IPS-18a (cell line): ENCODE measurements around the gene TRRAP.

Experiments used
- H3K27ac ChIP-seq: one replicate; pipeline ENCODE4 v1.5.1; 2013; ENCODE audit warnings: low read length
- H3K27me3 ChIP-seq: one replicate; pipeline ENCODE4 v1.6.1; 2013; ENCODE audit warnings: mild to moderate bottlenecking, low read length; ENCODE audit not compliant: control insufficient read depth, insufficient read depth
- H3K36me3 ChIP-seq: one replicate; pipeline ENCODE4 v1.6.1; 2013; ENCODE audit warnings: low read depth, low read length; ENCODE audit not compliant: control insufficient read depth
- H3K4me1 ChIP-seq: one replicate; pipeline ENCODE4 v1.6.1; 2013; ENCODE audit warnings: low read depth, low read length; ENCODE audit not compliant: control insufficient read depth
- H3K4me3 ChIP-seq: one replicate; pipeline ENCODE4 v1.5.1; 2013; ENCODE audit warnings: low read length
- H3K9ac ChIP-seq: one replicate; pipeline ENCODE4 v1.6.1; 2013; ENCODE audit warnings: mild to moderate bottlenecking, low read length, moderate library complexity
- H3K9me3 ChIP-seq: one replicate; pipeline ENCODE4 v1.6.1; 2013; ENCODE audit warnings: low read depth, low read length; ENCODE audit not compliant: control insufficient read depth

TRRAP gene

DNA sequence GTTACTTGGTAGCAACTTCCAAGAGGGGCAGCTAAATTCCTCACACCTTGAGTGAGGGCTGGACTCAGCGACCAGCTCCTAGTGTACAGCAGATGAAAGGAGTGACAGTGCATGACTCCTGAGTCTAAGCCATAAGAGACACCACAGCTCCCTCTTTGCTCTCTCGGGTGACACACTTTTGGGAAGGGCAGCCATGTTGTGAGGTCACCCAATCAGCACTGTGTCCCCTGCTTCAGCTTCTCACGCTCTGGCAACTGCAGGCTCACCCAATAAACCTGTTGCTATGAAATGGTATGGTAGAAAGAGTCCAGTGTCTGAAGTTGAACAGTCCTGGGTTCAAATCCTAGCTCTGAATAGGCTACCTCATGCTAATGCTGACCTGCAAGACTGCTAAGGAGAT is 29.4 kb upstream of the TRRAP start:
- Histone ChIP-seq H3K4me3 (no peak overlapping the region), H3K27ac (no peak overlapping the region), H3K9me3 (no peaks in the 10 kb centered on the region), H3K4me1 (no peaks in the 10 kb centered on the region), H3K9ac (no peak overlapping the region), H3K36me3 (no peaks in the 10 kb centered on the region), H3K27me3 (no peaks in the 10 kb centered on the region)

DNA sequence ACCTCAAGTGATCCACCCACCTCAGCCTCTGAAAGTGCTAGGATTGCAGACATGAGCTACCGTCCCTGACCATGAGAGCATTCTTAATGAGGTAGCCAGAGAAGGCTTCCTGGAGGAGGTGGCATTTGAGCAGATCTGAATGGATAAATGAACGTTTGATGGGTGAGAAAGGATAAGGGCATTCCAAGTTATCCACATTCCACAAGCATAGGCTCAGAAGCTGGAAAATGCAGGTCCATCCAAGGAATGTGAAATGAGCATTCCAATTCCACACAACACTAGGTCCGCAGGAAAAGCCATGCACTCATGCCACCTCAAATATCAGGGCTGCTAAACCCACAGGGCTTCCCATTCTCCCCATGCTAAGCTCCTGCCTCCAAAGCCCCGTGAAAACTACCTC is 25.5 kb upstream of the TRRAP start:
- Histone ChIP-seq H3K27me3 (no peaks in the 10 kb centered on the region), H3K4me3 (no peak overlapping the region), H3K4me1 (no peaks in the 10 kb centered on the region), H3K36me3 (no peaks in the 10 kb centered on the region), H3K9ac (no peak overlapping the region), H3K27ac (no peak overlapping the region), H3K9me3 (no peaks in the 10 kb centered on the region)

DNA sequence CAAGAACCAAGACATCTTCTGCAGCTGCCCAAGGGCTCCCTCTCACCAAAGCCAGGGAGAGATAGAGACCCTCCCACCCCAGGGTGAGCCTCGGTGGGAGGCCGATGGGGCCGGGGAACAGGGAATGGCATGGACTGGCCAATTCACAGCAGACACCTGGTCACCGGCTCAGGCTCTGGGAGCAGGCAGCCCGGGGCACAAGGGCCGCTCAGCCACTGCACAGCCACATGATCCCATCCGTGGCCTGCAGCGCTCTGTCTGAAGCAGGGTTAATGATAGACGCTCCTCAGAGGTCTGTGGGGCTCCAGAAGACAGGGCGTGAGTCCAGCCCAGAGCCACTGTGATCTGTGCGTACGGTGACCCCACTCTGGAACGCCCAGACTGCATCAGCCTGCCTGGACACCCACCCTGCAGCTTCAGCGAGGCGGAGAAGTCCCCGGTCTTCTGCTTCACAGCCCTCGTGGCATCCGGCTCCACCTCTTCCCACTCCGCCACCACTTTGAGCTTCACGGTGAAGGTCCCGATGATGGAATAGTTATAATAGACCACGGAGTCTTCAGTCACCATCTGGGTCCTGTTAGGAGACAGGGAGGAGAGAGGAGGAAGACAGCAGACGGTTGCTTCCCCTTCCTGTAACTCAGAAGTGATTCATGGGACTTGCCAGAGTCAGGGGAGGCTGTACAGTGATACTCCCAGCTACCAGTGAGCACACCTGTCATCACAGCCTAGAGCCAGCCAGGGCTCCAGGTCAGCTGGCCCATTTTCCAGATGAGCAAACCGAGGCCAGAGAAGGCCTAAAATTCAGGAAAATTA is 22.5 kb upstream of the TRRAP start:
- H3K9me3 ChIP-seq, result no peaks in the 10 kb centered on the region

DNA sequence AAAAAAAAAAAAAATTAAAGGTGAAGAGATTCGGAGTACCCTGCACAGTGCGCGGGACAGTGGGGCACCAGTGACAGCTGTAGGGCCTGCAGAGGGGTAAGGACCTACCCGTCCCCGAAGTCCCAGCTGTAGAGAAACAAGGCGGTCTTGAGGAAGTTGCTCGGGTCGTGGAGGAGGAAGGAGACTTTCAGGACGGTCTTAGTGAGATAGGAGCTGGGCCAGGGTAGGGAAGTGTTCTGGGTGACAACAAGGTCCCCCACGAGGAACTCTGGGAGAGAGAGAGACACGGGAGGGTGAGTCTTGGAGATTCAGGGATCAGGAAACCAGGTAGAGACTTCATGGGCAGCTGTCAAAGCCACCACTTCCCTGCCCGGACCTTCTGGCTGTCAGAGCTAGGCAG is 18.3 kb upstream of the TRRAP start:
- no peaks in the 10 kb centered on the region for H3K9me3 ChIP-seq
- H3K4me3 ChIP-seq, result no peak overlapping the region
- no peaks in the 10 kb centered on the region for H3K27me3 ChIP-seq
- no peaks in the 10 kb centered on the region for H3K4me1 ChIP-seq
- H3K9ac ChIP-seq, result no peak overlapping the region
- H3K36me3 ChIP-seq, result no peaks in the 10 kb centered on the region
- no peak overlapping the region for H3K27ac ChIP-seq

More for the DNA sequence above, 22.5 kb upstream of the TRRAP start:
- Histone ChIP-seq H3K4me1 (no peaks in the 10 kb centered on the region), H3K27ac (no peak overlapping the region), H3K27me3 (no peaks in the 10 kb centered on the region), H3K4me3 (no peak overlapping the region), H3K9ac (no peak overlapping the region), H3K36me3 (no peaks in the 10 kb centered on the region)

DNA sequence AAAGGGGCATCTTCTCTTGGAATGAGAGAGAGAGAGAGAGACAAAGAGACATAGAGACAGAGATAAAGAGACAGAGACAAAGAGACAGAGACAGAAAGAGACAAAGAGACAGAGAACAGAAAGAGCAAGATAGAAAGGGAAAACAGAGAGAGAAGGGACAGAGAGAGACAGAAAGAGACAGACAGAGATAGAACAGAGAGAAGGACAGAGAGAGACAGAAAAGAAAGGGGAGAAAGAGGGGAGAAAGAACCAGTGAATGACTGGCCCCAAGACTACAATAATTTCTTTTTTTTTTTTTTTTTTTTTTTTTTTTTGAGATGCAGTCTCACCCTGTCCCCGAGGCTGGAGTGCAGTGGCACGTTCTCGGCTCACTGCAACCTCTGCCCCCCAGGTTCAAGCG is 16.1 kb upstream of the TRRAP start:
- no peaks in the 10 kb centered on the region for H3K36me3 ChIP-seq
- H3K27me3 ChIP-seq, result no peaks in the 10 kb centered on the region
- H3K9me3 ChIP-seq, result no peaks in the 10 kb centered on the region
- H3K4me3 ChIP-seq, result no peak overlapping the region
- peaks cover 3% of the 10 kb centered on the region for H3K4me1 ChIP-seq
- no peak overlapping the region for H3K27ac ChIP-seq
- no peak overlapping the region for H3K9ac ChIP-seq

DNA sequence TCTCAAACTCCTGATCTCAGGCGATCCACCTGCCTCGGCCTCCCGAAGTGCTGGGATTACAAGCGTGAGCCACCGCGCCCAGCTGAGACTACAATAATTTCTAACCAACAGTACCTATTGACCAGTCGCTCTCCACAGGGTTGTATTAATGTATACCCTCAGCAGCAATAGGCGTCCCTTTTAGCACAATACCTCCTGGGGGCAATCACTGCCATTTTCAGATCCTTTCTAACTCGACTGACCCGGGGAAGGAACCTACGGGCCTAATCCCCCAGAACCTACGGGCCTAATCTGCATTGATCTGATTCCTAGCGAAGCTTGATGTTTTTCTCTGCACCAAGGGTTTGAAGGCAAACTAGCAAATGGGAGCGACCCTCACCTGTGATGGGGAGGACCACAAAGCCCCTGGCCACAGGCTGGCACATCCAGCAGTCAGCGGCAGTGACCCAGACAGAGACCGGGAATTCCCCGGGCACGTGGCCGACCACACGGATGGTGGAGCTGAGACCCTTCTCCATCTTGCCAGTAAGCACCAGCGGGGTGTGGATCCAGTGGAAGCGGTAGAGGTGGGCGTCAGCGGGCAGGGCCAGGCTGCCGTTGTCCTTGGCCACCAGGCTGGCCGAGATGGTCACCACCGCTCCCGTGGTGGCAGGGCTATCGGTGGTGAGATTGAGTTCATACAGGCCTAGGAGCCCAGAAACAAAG is 15.5 kb upstream of the TRRAP start:
- no peak overlapping the region for H3K9ac ChIP-seq
- no peak overlapping the region for H3K27ac ChIP-seq
- no peaks in the 10 kb centered on the region for H3K36me3 ChIP-seq

DNA sequence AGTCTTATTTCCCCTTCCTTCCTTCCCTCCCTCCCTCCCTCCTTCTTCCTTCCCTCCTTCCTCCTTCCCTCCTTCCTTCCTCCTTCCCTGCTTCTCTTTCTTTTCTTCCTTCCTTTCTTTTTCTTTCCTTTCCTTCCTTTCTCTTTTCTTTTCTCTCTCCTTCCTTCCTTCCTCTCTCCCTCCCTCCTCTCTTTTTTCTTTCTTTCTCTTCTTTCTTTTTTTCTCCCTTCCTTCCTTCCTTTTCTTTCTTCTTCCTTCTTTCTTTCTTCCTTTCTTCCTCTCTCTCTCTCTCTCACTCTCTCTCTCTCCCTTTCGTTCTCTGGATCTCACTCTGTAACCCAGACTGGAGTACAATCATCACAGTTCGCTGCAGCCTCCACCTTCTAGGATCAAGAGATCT is 14.7 kb upstream of the TRRAP start:
- Histone ChIP-seq H3K27ac (no peak overlapping the region), H3K9me3 (no peaks in the 10 kb centered on the region), H3K9ac (no peak overlapping the region), H3K36me3 (no peaks in the 10 kb centered on the region), H3K4me3 (no peak overlapping the region), H3K4me1 (peaks cover 7% of the 10 kb centered on the region), H3K27me3 (peaks cover 6% of the 10 kb centered on the region)

More for the DNA sequence above, 15.5 kb upstream of the TRRAP start:
- Histone ChIP-seq H3K9me3 (no peaks in the 10 kb centered on the region), H3K4me3 (no peak overlapping the region), H3K27me3 (no peaks in the 10 kb centered on the region), H3K4me1 (peaks cover 7% of the 10 kb centered on the region)

DNA sequence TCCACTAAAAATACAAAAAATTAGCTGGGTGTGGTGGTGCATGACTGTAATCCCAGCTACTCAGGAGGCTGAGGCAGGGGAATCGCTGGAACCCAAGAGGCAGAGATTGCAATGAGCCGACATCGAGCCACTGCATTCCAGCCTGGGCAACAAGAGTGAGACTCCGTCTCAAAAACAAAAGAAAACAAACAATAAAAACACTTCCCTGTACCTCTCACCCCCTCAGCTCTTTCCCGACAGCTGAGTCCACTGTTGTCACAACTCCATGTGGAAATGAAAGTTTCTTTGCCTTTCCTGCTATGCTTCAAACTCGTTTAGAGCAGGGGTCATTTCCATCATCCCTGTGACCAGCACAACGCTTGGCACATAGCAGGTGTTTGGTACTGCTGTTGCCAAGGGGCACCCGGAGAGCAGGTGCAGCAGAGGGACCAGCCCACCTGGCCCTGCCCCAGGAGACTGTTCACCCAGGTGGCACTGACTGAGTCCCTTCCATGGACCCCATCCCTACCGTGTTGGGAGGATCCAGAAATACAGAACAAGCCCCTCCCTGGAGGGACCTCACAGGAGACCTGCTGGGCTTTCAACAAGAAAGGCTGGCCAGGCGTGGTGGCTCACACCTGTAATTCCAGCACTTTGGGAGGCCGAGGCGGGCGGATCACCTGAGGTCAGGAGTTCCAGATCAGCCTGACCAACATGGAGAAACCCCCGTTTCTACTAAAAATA is 13.4 kb upstream of the TRRAP start:
- Histone ChIP-seq H3K4me1 (peaks cover 7% of the 10 kb centered on the region), H3K27me3 (peaks cover 18% of the 10 kb centered on the region), H3K9ac (no peak overlapping the region)

DNA sequence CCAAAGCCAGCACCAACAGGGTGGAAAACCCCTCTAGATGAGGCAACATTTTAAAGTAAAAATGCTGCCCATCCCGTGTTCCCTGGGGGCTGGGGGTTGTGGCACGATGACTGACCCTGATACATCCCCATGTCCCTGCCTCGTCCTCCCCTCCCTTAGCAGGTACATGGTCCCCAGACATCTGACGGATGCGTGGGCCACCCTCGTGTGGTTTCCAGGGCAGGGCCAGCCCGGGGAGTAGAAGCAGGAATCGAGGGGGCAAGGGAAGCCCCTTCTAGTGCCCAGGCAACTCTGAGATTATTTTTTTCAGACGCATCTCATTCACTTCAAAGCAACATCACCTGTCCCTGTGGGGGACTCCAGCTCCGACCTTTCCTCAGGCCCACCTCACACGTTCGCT is 12.0 kb upstream of the TRRAP start:
- Histone ChIP-seq H3K27me3 (peaks cover 32% of the 10 kb centered on the region), H3K27ac (no peak overlapping the region), H3K4me3 (no peak overlapping the region), H3K9ac (no peak overlapping the region), H3K36me3 (no peaks in the 10 kb centered on the region), H3K4me1 (peaks cover 7% of the 10 kb centered on the region), H3K9me3 (no peaks in the 10 kb centered on the region)

More for the DNA sequence above, 13.4 kb upstream of the TRRAP start:
- no peaks in the 10 kb centered on the region for H3K36me3 ChIP-seq
- no peak overlapping the region for H3K27ac ChIP-seq
- no peak overlapping the region for H3K4me3 ChIP-seq
- H3K9me3 ChIP-seq, result no peaks in the 10 kb centered on the region

DNA sequence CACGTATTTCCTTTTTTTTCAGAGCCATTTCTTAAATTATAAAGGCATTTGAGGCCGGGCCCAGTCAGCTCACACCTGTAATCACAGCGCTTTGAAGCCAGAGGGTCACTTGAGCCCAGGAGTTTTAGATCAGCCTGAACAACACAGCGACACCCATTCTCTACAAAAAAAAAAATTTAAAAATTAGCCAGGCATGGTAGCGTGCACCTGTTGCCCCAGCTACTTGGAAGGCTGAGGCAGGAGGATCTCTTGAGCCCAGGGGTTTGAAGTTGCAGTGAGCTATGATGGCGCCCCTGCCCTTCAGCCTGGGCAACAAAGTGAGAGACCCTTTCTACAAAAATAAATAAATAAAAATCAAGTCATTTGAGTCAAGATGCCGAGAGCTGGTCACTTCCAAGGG is 11.6 kb upstream of the TRRAP start:
- no peak overlapping the region for H3K4me3 ChIP-seq
- no peak overlapping the region for H3K27ac ChIP-seq
- no peaks in the 10 kb centered on the region for H3K9me3 ChIP-seq
- peaks cover 7% of the 10 kb centered on the region for H3K4me1 ChIP-seq
- H3K36me3 ChIP-seq, result no peaks in the 10 kb centered on the region
- peaks cover 37% of the 10 kb centered on the region for H3K27me3 ChIP-seq
- H3K9ac ChIP-seq, result no peak overlapping the region

DNA sequence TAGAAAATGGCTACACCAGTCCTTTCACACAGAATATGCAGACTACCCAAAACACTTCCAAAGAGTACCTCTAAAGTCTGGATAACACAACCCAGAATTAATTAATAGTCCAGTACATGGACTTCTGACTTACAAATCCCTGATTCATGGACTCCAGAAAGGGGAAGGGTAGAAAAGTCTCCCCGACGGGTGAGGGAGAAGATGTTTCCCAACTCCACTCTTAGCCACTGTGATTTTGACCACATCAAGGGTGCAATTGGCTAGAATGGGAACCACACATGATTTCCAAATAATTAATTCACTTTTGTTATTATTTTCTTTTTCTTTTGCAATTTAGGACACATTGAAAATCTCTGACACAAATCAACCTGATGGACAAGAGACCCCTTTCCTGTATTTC is 9.9 kb upstream of the TRRAP start:
- H3K9me3 ChIP-seq, result no peaks in the 10 kb centered on the region
- H3K4me1 ChIP-seq, result peaks cover 7% of the 10 kb centered on the region
- H3K4me3 ChIP-seq, result no peak overlapping the region
- H3K36me3 ChIP-seq, result no peaks in the 10 kb centered on the region
- H3K27me3 ChIP-seq, result peaks cover 37% of the 10 kb centered on the region
- H3K9ac ChIP-seq, result no peak overlapping the region
- H3K27ac ChIP-seq, result no peak overlapping the region
